Inflammatory macrophage (primary cell): ENCODE results near the gene FGL2.
"Not testable (repeated sequence)": the region's sequence is repeated elsewhere in the genome, so short reads cannot be mapped to it uniquely, and the experiment has no call there.

Experiments
- DNase-seq, 2 donors: peaks; one replicate each; pipeline ENCODE4 v3.0.0-alpha.2; 2020 to 2022

The FGL2 gene

GRCh38 chr7:77216181-77216845 lies 16.7 kb upstream of the FGL2 start:
- no peak for DNase-seq

- DNase-seq = no peak
Observed at GRCh38 chr7:77209479-77210139, 10.0 kb upstream of the FGL2 start.

GRCh38 chr7:77208416-77208815 lies 8.8 kb upstream of the FGL2 start:
- DNase-seq = peak in 1 of 2 donors; percentile 35

- DNase-seq = no peak
Observed at GRCh38 chr7:77205706-77206105, 6.1 kb upstream of the FGL2 start.

GRCh38 chr7:77202481-77202976 lies 2.9 kb upstream of the FGL2 start:
- no peak for DNase-seq

- DNase-seq = no peak
Observed at GRCh38 chr7:77200542-77200941, 923 bp upstream of the FGL2 start.

- no peak for DNase-seq
Observed at GRCh38 chr7:77197141-77197540, 2.5 kb downstream of the FGL2 start.

GRCh38 chr7:77188731-77189437 lies 10.7 kb downstream of the FGL2 start:
- DNase-seq = peak; percentile 53 to 60

GRCh38 chr7:77185866-77186265 lies 13.8 kb downstream of the FGL2 start:
- DNase-seq = peak; percentile 32 to 43

GRCh38 chr7:77184990-77185389 lies 14.6 kb downstream of the FGL2 start:
- no peak for DNase-seq

- no peak for DNase-seq
Observed at GRCh38 chr7:77184463-77184862, 15.2 kb downstream of the FGL2 start.

- DNase-seq = no peak
Observed at GRCh38 chr7:77182261-77182660, 17.4 kb downstream of the FGL2 start.

GRCh38 chr7:77181734-77182133 lies 17.9 kb downstream of the FGL2 start:
- no peak for DNase-seq

GRCh38 chr7:77181015-77181595 lies 18.5 kb downstream of the FGL2 start:
- no peak for DNase-seq

GRCh38 chr7:77178024-77178423 lies 21.6 kb downstream of the FGL2 start:
- not testable (repeated sequence) for DNase-seq

GRCh38 chr7:77177321-77177904 lies 22.2 kb downstream of the FGL2 start:
- DNase-seq = not testable (repeated sequence)

- not testable (repeated sequence) for DNase-seq
Observed at GRCh38 chr7:77175274-77175800, 24.3 kb downstream of the FGL2 start.

- DNase-seq = not testable (repeated sequence)
Observed at GRCh38 chr7:77174418-77174817, 25.2 kb downstream of the FGL2 start.

GRCh38 chr7:77172437-77173172 lies 27.0 kb downstream of the FGL2 start:
- not testable (repeated sequence) for DNase-seq

- not testable (repeated sequence) for DNase-seq
Observed at GRCh38 chr7:77171073-77171472, 28.5 kb downstream of the FGL2 start.

GRCh38 chr7:77157446-77157845 lies 42.2 kb downstream of the FGL2 start:
- peak; percentile 79 to 93 for DNase-seq

- DNase-seq = not testable (repeated sequence)
Observed at GRCh38 chr7:77157034-77157433, 42.6 kb downstream of the FGL2 start.
